HG02885 (cell line): ENCODE measurements around the gene ZEB1.

ENCODE experiments used
- ATAC-seq: cut with Tn5 transposase; IDR thresholded peaks from one replicate; pipeline ENCODE4 v1.9.1; 2021; ENCODE audit warnings: mild to moderate bottlenecking; ENCODE audit not compliant: unreplicated experiment, poor library complexity

ZEB1 gene

GRCh38 chr10:31318854-31319601 is at the start of gene ZEB1:
ZEB1 (plus strand) TSS chr10:31319216; CDS start chr10:31319235, 19 bp downstream.
- peak; percentile 40 for ATAC-seq

GRCh38 chr10:31270954-31271353 is 48.1 kb upstream of the ZEB1 start:
- ATAC-seq, result no peak

DNA sequence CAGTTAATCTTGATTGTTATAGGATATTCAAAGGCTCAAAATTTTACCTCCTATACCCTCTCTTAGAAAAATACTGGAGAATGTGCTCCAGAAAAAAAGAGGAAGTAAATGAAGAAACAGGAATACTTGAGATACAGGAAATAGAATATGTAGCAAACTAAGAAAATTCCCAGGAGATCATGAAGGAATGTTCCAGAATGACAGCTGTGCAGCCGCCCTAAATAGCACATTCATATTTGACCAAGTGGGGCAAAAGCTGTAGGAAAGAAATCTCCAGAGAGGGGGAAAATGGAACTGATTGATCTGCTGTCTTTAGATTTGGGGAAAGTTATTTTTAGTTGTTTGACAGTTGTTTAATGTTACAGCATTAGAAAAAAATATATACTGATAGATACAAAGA is 46.2 kb upstream of the ZEB1 start:
- no peak for ATAC-seq

DNA sequence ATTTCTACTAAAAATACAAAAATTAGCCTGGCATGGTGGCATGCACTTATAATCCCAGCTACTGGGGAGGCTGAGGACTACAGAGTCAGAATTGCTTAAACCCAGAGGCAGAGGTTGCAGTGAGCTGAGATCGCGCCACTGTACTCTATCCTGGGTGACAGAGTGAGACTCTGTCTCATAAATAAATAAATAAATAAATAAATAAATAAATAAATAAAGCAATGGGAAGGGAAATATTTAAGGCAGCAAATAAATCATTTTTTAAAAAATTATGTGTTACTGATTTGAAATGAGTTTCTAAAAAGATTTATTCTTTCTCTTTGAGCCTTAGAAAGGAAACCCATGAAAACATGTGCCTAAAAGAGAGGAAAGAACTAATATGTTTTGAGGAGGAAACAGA is 45.2 kb upstream of the ZEB1 start:
- ATAC-seq, result no peak

DNA sequence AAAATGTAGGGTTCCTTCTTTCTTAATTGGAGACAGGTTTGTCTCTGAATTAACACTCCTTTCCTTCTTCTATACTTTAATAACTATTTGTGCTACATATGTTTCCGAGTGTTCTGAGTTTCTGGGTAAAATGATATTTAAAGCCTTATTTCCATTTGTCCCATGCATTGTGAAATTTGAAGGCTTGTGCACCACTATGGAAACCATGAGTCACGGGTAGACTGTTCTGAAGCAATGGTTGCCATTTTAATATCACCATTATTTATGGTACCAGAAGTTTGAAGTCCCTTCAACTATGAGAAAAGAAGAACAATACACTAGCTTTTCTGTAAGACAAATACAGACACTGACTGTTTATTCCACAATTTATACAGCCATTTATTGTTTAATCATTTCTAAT is 44.7 kb upstream of the ZEB1 start:
- no peak for ATAC-seq

- ATAC-seq, result no peak
Measured at GRCh38 chr10:31278279-31278941, 40.6 kb upstream of the ZEB1 start.

- ATAC-seq, result no peak
Measured at GRCh38 chr10:31280972-31281371, 38.0 kb upstream of the ZEB1 start.

- no peak for ATAC-seq
Measured at GRCh38 chr10:31288001-31288400, 31.0 kb upstream of the ZEB1 start.

GRCh38 chr10:31288962-31289361 is 30.1 kb upstream of the ZEB1 start:
- no peak for ATAC-seq

- no peak for ATAC-seq
Measured at GRCh38 chr10:31290386-31290785, 28.6 kb upstream of the ZEB1 start.

- no peak for ATAC-seq
Measured at GRCh38 chr10:31291123-31291522, 27.9 kb upstream of the ZEB1 start.

GRCh38 chr10:31294558-31294957 is 24.5 kb upstream of the ZEB1 start:
- no peak for ATAC-seq

- ATAC-seq, result no peak
Measured at GRCh38 chr10:31296754-31297153, 22.3 kb upstream of the ZEB1 start.

DNA sequence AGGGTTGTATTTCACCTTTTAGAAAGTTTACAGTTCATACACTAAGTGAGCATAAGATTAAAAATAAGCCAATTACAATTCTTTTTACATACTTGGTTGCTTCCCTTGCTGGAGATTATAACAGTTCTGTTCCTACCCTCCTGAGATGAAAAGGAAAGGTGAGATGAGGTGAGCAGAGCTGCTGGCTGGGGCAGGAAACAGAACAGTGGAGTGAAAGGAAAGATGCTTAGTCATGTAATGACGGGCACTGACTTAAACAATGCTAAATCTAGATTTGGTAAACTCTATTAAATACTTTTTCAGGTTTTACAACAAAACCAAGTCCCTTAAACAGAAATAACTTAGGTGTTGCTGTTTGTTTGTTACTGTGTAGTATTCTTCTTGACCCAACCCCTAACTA is 19.9 kb upstream of the ZEB1 start:
- no peak for ATAC-seq

GRCh38 chr10:31303212-31303611 is 15.8 kb upstream of the ZEB1 start:
- no peak for ATAC-seq

DNA sequence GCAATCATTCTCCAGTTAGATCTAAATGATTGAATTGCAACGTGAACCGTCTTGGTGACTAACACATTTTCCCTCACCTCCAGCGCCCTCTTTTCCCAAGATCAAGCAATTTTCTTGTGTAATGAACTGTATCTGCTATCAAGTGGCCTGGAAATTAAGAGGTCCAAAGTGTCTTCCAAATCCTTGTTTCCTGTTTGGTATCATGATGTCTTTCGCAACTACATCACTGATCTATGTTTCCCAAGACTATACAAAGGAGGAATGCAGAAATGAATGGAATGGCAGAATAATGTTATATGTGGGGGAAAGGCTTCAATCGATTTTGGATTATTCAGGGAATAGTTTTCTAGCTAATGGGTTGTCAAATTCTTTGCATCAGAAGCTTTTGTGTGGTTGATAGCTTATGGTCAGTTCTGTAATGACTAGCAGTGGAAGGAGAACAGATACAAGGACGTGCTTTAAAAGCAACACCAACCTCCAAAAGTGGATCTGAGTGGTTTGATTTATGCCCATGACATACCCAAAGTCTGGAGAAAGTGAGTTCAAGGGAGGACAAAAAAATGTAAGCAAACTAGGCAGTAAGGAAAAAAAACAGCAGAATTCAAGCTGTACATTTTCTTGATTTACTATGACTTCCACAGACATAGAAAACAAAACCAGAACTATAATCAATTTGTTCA is 14.6 kb upstream of the ZEB1 start:
- no peak for ATAC-seq

- ATAC-seq, result no peak
Measured at GRCh38 chr10:31313396-31313795, 5.6 kb upstream of the ZEB1 start.

DNA sequence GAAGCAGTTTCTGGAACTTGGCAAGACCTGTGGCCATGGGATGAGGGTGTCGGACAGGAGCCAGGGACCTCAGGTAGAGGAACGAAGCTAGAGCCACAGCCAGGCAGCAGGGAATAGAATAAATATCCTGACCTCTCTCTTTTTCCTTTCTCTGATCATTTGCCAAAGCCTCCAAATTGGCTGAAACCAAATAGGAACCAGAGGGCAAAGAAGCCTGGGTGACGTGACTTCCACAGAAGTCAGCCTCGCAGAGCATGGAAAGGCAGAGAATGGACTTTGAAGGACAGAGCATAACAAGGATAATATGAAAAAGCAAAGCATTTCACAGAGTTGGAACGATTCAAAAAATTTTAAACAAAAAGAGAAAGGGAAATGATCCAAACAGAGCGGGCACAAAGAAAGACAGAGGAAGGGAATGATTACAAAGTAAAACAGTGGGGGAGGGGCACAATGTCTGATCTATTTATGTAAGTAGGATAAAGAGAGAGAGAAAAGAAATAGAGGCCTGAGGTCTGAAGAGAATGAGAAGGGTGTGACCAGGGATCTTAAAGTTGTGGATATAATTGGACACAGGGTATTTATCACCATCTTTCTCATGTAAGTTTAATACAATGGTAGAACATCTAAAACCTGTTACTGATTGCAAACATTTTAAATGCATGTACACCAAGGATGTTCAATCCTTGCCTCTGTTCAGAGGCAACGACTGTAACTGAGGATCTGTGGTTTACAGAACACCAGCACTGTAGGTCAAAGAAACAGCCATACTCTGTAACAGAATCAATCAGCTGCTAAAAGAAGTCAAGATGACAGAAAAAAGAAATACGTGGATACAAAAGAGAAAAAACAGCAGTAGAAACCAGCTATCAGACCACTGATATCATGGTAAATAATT is 4.5 kb upstream of the ZEB1 start:
- no peak for ATAC-seq

- no peak for ATAC-seq
Measured at GRCh38 chr10:31315453-31315852, 3.6 kb upstream of the ZEB1 start.

GRCh38 chr10:31317171-31317570 is 1.8 kb upstream of the ZEB1 start:
- no peak for ATAC-seq
